AG04450 (cell line): ENCODE data around the gene SNX30. TPM values are rescaled to one million over a fixed set of nuclear protein-coding genes. Genes with fewer than 3 reads are reported as not detected.
A peak's percentile ranks its signal among the peaks of the same experiment; 100 is the strongest.

ENCODE experiments used
- CTCF ChIA-PET: fragments of 300-600, 350-600 bp; formaldehyde crosslinking; extraction: SDS; loops from one replicate; lab custom pipeline; 2022; ENCODE audit warnings: antibody characterized with exemption, inconsistent platforms; lab: Charles Lee
- POLR2A ChIA-PET: fragments of 350-600 bp; formaldehyde crosslinking; extraction: SDS; loops from one replicate; lab custom pipeline; 2021; ENCODE audit warnings: antibody characterized with exemption, inconsistent platforms; lab: Yijun Ruan, JAX
- DNase-seq: peaks from one replicate; pipeline ENCODE4 v3.0.0-alpha.2; 2011; ENCODE audit warnings: low read depth, low spot score
- H3K27ac ChIP-seq: one replicate; pipeline ENCODE4 v1.5.1; 2012; ENCODE audit warnings: low read depth, low read length, control low read depth
- H3K27me3 ChIP-seq: one replicate; pipeline ENCODE4 v1.6.0; 2012; ENCODE audit warnings: low read length; ENCODE audit not compliant: control insufficient read depth, insufficient read depth
- H3K4me3 ChIP-seq: 2 replicates; pipeline ENCODE4 v1.5.1; 2011; ENCODE audit warnings: mild to moderate bottlenecking, low read depth, low read length, control low read depth
- H3K9me3 ChIP-seq: 2 replicates; pipeline ENCODE4 v1.5.1; 2012; ENCODE audit warnings: low read length; ENCODE audit not compliant: control insufficient read depth, insufficient read depth
- CTCF ChIP-seq: IDR thresholded peaks from 2 replicates; pipeline ENCODE4 v1.5.1; 2011; ENCODE audit warnings: low read depth, low read length, control low read depth, inconsistent platforms
- polyA plus RNA-seq: library from polyadenylated mRNA; depleted of rRNA; stranded (reverse); fragments of >200 nt; gene quantifications from 2 replicates; pipeline ENCODE4 v1.2.3, GENCODE V29; 2011

Gene SNX30
- polyA plus RNA-seq, 1 experiment, result 11.5 TPM

- ChIA-PET CTCF (no interaction called here), POLR2A (no interaction called here)
- Histone ChIP-seq H3K27ac (peak overlapping the region; percentile 68), H3K9me3 (no peaks in the 10 kb centered on the region), H3K4me3 (no peak overlapping the region), H3K27me3 (no peaks in the 10 kb centered on the region)
- DNase-seq, result no peak
- TF ChIP-seq CTCF, result no peak
Observed at GRCh38 chr9:112754578-112754977, 4.0 kb downstream of the SNX30 start.

GRCh38 chr9:112755016-112755427, 4.5 kb downstream of the SNX30 start:
- TF ChIP-seq CTCF, result no peak
- H3K9me3 ChIP-seq, result no peaks in the 10 kb centered on the region
- H3K4me3 ChIP-seq, result no peak overlapping the region
- no peak for DNase-seq
- POLR2A ChIA-PET, result interaction anchor here (0.5 kb wide), 1 partner anchor 8 kb away, joined by 3 read pairs; no protein-coding TSS in a partner anchor
- H3K27ac ChIP-seq, result peak overlapping the region; percentile 68
- CTCF ChIA-PET, result no interaction called here
- H3K27me3 ChIP-seq, result no peaks in the 10 kb centered on the region

GRCh38 chr9:112755675-112756074, 5.1 kb downstream of the SNX30 start:
- Histone ChIP-seq H3K27ac (peak overlapping the region; percentile 22), H3K4me3 (no peak overlapping the region), H3K9me3 (no peaks in the 10 kb centered on the region), H3K27me3 (no peaks in the 10 kb centered on the region)
- POLR2A ChIA-PET, result no interaction called here
- CTCF ChIA-PET, result no interaction called here
- TF ChIP-seq CTCF, result no peak
- DNase-seq, result no peak

- no peak for TF ChIP-seq CTCF
- H3K27ac ChIP-seq, result no peak overlapping the region
- POLR2A ChIA-PET, result no interaction called here
- H3K4me3 ChIP-seq, result no peak overlapping the region
- H3K9me3 ChIP-seq, result no peaks in the 10 kb centered on the region
- CTCF ChIA-PET, result no interaction called here
- no peaks in the 10 kb centered on the region for H3K27me3 ChIP-seq
- DNase-seq, result no peak
Observed at GRCh38 chr9:112757282-112757883, 6.8 kb downstream of the SNX30 start.

- Histone ChIP-seq H3K9me3 (no peaks in the 10 kb centered on the region), H3K4me3 (no peak overlapping the region), H3K27me3 (no peaks in the 10 kb centered on the region), H3K27ac (no peak overlapping the region)
- TF ChIP-seq CTCF, result no peak
- no peak for DNase-seq
- ChIA-PET POLR2A (no interaction called here), CTCF (no interaction called here)
Observed at GRCh38 chr9:112757940-112758339, 7.4 kb downstream of the SNX30 start.
